ENCODE data around the gene MACF1. TPM values are rescaled to one million over a fixed set of nuclear protein-coding genes. Genes with fewer than 3 reads are reported as not detected.

MACF1 gene
- total RNA-seq, 1 donor from 2014 or later: 694 TPM

GRCh38 chr1:39269349-39269748 lies 64.9 kb downstream of the MACF1 start:
- peaks cover 80% of the 10 kb centered on the region for H4K20me1 ChIP-seq (ENCODE audit: insufficient read depth, low read length)
- H3K9me3 Mint-ChIP-seq (ENCODE audit: unreplicated experiment): no peaks in the 10 kb centered on the region
- H3K9me3 ChIP-seq (ENCODE audit: insufficient read depth, low read depth, low read length): no peaks in the 10 kb centered on the region
- peak overlapping the region; percentile 63 for H3K4me3 Mint-ChIP-seq (ENCODE audit: unreplicated experiment)
- H3K27me3 Mint-ChIP-seq (ENCODE audit: low read depth, unreplicated experiment): no peaks in the 10 kb centered on the region
- H3K9ac ChIP-seq (ENCODE audit: low read length): no peak overlapping the region
- peaks cover 6% of the 10 kb centered on the region for H3K36me3 Mint-ChIP-seq (ENCODE audit: low read depth, unreplicated experiment)
- H2AFZ ChIP-seq (ENCODE audit: low read depth, low read length): no peak overlapping the region
- peaks cover 93% of the 10 kb centered on the region for H3K79me2 ChIP-seq (ENCODE audit: insufficient read depth, low read length)
- H3K4me2 ChIP-seq (ENCODE audit: low read length): peak overlapping the region; percentile 81
- no peak for DNase-seq (ENCODE audit: low read depth)
- no peak for FAIRE-seq
- no peak overlapping the region for H3K4me3 ChIP-seq (ENCODE audit: insufficient read depth, low read depth, low read length)
- TF ChIP-seq EZH2 (IDR thresholded peaks at IDR 0.05; ENCODE audit: insufficient read depth, low read length): no peak
- no peak for TF ChIP-seq CTCF (IDR thresholded peaks at IDR 0.05; ENCODE audit: insufficient read depth, low read depth, low read length)
- H3K4me1 Mint-ChIP-seq (ENCODE audit: low read depth, unreplicated experiment): peaks cover 56% of the 10 kb centered on the region
- peaks cover 18% of the 10 kb centered on the region for H3K4me1 ChIP-seq (ENCODE audit: insufficient read depth, low read length)
- no peaks in the 10 kb centered on the region for H3K27me3 ChIP-seq (ENCODE audit: insufficient read depth, low read length)
- no peak overlapping the region for H3K27ac ChIP-seq (ENCODE audit: low read depth, low read length)
- peak overlapping the region; percentile 82 for H3K27ac Mint-ChIP-seq (ENCODE audit: unreplicated experiment)
- peaks cover 5% of the 10 kb centered on the region for H3K36me3 ChIP-seq (ENCODE audit: insufficient read depth, low read length)

GRCh38 chr1:39269791-39270342 lies 65.4 kb downstream of the MACF1 start:
- H3K4me1 Mint-ChIP-seq (ENCODE audit: low read depth, unreplicated experiment): peaks cover 56% of the 10 kb centered on the region
- peak overlapping the region; percentile 82 for H3K27ac Mint-ChIP-seq (ENCODE audit: unreplicated experiment)
- H2AFZ ChIP-seq (ENCODE audit: low read depth, low read length): no peak overlapping the region

More at GRCh38 chr1:39269791-39270342, 65.4 kb downstream of the MACF1 start:
- Mint-ChIP-seq H3K9me3 (ENCODE audit: unreplicated experiment) (no peaks in the 10 kb centered on the region), H3K27me3 (ENCODE audit: low read depth, unreplicated experiment) (no peaks in the 10 kb centered on the region), H3K36me3 (ENCODE audit: low read depth, unreplicated experiment) (peaks cover 6% of the 10 kb centered on the region), H3K4me3 (ENCODE audit: unreplicated experiment) (peak overlapping the region; percentile 73)
- peaks cover 96% of the 10 kb centered on the region for H3K79me2 ChIP-seq (ENCODE audit: insufficient read depth, low read length)
- H3K27ac ChIP-seq (ENCODE audit: low read depth, low read length): no peak overlapping the region
- no peak for DNase-seq (ENCODE audit: low read depth)
- H3K27me3 ChIP-seq (ENCODE audit: insufficient read depth, low read length): no peaks in the 10 kb centered on the region
- FAIRE-seq: no peak
- peaks cover 5% of the 10 kb centered on the region for H3K36me3 ChIP-seq (ENCODE audit: insufficient read depth, low read length)
- H3K4me3 ChIP-seq (ENCODE audit: insufficient read depth, low read depth, low read length): no peak overlapping the region
- TF ChIP-seq CTCF (IDR thresholded peaks at IDR 0.05; ENCODE audit: insufficient read depth, low read depth, low read length): no peak
- no peak for TF ChIP-seq EZH2 (IDR thresholded peaks at IDR 0.05; ENCODE audit: insufficient read depth, low read length)
- no peaks in the 10 kb centered on the region for H3K9me3 ChIP-seq (ENCODE audit: insufficient read depth, low read depth, low read length)
- peaks cover 83% of the 10 kb centered on the region for H4K20me1 ChIP-seq (ENCODE audit: insufficient read depth, low read length)
- no peak overlapping the region for H3K9ac ChIP-seq (ENCODE audit: low read length)
- peaks cover 18% of the 10 kb centered on the region for H3K4me1 ChIP-seq (ENCODE audit: insufficient read depth, low read length)
- no peak overlapping the region for H3K4me2 ChIP-seq (ENCODE audit: low read length)
